ENCODE results near the gene ACVR1B.

GRCh38 chr12:51943346-51943745, 8.2 kb upstream of the ACVR1B start:
- TF ChIP-seq REST (IDR thresholded peaks at IDR 0.05; ENCODE audit: insufficient read depth in 1 of 2, low read depth in 2 of 2, low read length in 2 of 2) (no peak), TAF1 (IDR thresholded peaks at IDR 0.05; ENCODE audit: borderline replicate concordance, insufficient read depth, low read length) (no peak)

Measured in PFSK-1 (cell line).